ENCODE data around the gene TET3. TPM values are rescaled to one million over a fixed set of nuclear protein-coding genes. Genes with fewer than 3 reads are reported as not detected.

Gene TET3
- total and polyA plus RNA-seq, 4 donors, result 4.6 to 26.9 (median 14.6) TPM

- no peak overlapping the region for H3K4me3 ChIP-seq
- H3K36me3 ChIP-seq (ENCODE audit: control insufficient read depth in 4 of 4, insufficient read depth in 4 of 4, low read length in 4 of 4), result peaks cover 0 to 6% (median 1%) of the 10 kb centered on the region in 4 donors
- TF ChIP-seq CTCF (IDR thresholded peaks at IDR 0.05; ENCODE audit: control extremely low read depth, extremely low read depth), result no peak
- H3K9me3 ChIP-seq (ENCODE audit: control insufficient read depth in 4 of 4, insufficient read depth in 3 of 4, low read length in 3 of 4), result no peaks in the 10 kb centered on the region
- no peak for ATAC-seq (ENCODE audit: insufficient read depth, low FRiP score)
- WGBS, 2 donors, result 89 to 95% methylated on average over 5 of the region's 5 CpGs
- H3K4me1 ChIP-seq (ENCODE audit: control insufficient read depth in 5 of 5, insufficient read depth in 5 of 5, low read length in 5 of 5), result peaks cover 17 to 46% (median 34%) of the 10 kb centered on the region in 5 donors
- no peaks in the 10 kb centered on the region for H3K27me3 ChIP-seq (ENCODE audit: control insufficient read depth in 3 of 3, insufficient read depth in 3 of 3, low read length in 2 of 3)
- no peak for DNase-seq
- no peak overlapping the region for H3K27ac ChIP-seq (ENCODE audit: low read depth in 1 of 2, low read length in 1 of 2)
- H3K9ac ChIP-seq (ENCODE audit: insufficient read depth in 1 of 2, low read length in 2 of 2), result no peak overlapping the region
Measured at GRCh38 chr2:74011246-74011645, 26.5 kb downstream of the TET3 start.

- no peak for TF ChIP-seq CTCF (IDR thresholded peaks at IDR 0.05; ENCODE audit: control extremely low read depth, extremely low read depth)
- WGBS, 2 donors, result 98% methylated on average over 3 of the region's 3 CpGs
- Histone ChIP-seq H3K27ac (ENCODE audit: low read depth in 1 of 2, low read length in 1 of 2) (no peak overlapping the region), H3K9ac (ENCODE audit: insufficient read depth in 1 of 2, low read length in 2 of 2) (no peak overlapping the region), H3K36me3 (ENCODE audit: control insufficient read depth in 4 of 4, insufficient read depth in 4 of 4, low read length in 4 of 4) (peaks cover 0 to 2% (median 0%) of the 10 kb centered on the region in 4 donors), H3K4me1 (ENCODE audit: control insufficient read depth in 5 of 5, insufficient read depth in 5 of 5, low read length in 5 of 5) (peaks cover 1 to 11% (median 7%) of the 10 kb centered on the region in 5 donors), H3K27me3 (ENCODE audit: control insufficient read depth in 3 of 3, insufficient read depth in 3 of 3, low read length in 2 of 3) (no peaks in the 10 kb centered on the region), H3K4me3 (no peak overlapping the region), H3K9me3 (ENCODE audit: control insufficient read depth in 4 of 4, insufficient read depth in 3 of 4, low read length in 3 of 4) (no peaks in the 10 kb centered on the region)
- DNase-seq (no peak), ATAC-seq (ENCODE audit: insufficient read depth, low FRiP score) (no peak)
Measured at GRCh38 chr2:74014813-74015212, 30.1 kb downstream of the TET3 start.

GRCh38 chr2:74017223-74017622 lies 32.5 kb downstream of the TET3 start:
- no peaks in the 10 kb centered on the region for H3K9me3 ChIP-seq (ENCODE audit: control insufficient read depth in 4 of 4, insufficient read depth in 3 of 4, low read length in 3 of 4)
- TF ChIP-seq CTCF (IDR thresholded peaks at IDR 0.05; ENCODE audit: control extremely low read depth, extremely low read depth), result no peak
- H3K27ac ChIP-seq (ENCODE audit: low read depth in 1 of 2, low read length in 1 of 2), result no peak overlapping the region
- ATAC-seq (ENCODE audit: insufficient read depth, low FRiP score) (no peak), DNase-seq (no peak)
- peaks cover 4 to 12% (median 5%) of the 10 kb centered on the region in 5 donors for H3K4me1 ChIP-seq (ENCODE audit: control insufficient read depth in 5 of 5, insufficient read depth in 5 of 5, low read length in 5 of 5)
- H3K9ac ChIP-seq (ENCODE audit: insufficient read depth in 1 of 2, low read length in 2 of 2), result no peak overlapping the region
- H3K27me3 ChIP-seq (ENCODE audit: control insufficient read depth in 3 of 3, insufficient read depth in 3 of 3, low read length in 2 of 3), result no peaks in the 10 kb centered on the region
- H3K4me3 ChIP-seq, result no peak overlapping the region
- WGBS, 2 donors, result 95 to 98% methylated on average over 3 of the region's 3 CpGs
- peaks cover 0 to 2% (median 0%) of the 10 kb centered on the region in 4 donors for H3K36me3 ChIP-seq (ENCODE audit: control insufficient read depth in 4 of 4, insufficient read depth in 4 of 4, low read length in 4 of 4)

DNA sequence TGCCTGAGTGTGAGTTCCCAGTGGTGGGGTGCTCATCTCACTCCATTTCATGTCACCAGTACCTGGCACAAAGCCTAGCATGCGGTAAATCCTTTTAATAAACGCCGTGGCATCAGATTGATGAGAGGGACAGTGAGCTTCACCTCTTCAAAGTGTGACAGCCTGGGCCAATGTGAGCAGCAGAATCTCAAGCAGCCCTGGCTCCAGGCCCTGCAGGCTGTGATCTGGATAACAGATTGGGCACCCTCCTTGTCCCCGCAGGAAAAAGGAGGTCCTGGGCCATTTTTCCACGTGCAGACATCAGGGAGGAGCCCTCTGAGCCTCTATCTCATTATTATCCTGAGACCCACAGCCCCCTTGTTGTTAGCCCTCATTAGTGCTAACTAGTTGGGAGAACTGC lies 34.8 kb downstream of the TET3 start:
- Histone ChIP-seq H3K9ac (ENCODE audit: insufficient read depth in 1 of 2, low read length in 2 of 2) (no peak overlapping the region), H3K27me3 (ENCODE audit: control insufficient read depth in 3 of 3, insufficient read depth in 3 of 3, low read length in 2 of 3) (no peaks in the 10 kb centered on the region), H3K27ac (ENCODE audit: low read depth in 1 of 2, low read length in 1 of 2) (no peak overlapping the region), H3K4me3 (no peak overlapping the region), H3K36me3 (ENCODE audit: control insufficient read depth in 4 of 4, insufficient read depth in 4 of 4, low read length in 4 of 4) (peaks cover 0 to 2% (median under 1%) of the 10 kb centered on the region in 4 donors), H3K4me1 (ENCODE audit: control insufficient read depth in 5 of 5, insufficient read depth in 5 of 5, low read length in 5 of 5) (peaks cover 4 to 15% (median 5%) of the 10 kb centered on the region in 5 donors), H3K9me3 (ENCODE audit: control insufficient read depth in 4 of 4, insufficient read depth in 3 of 4, low read length in 3 of 4) (no peaks in the 10 kb centered on the region)
- TF ChIP-seq CTCF (IDR thresholded peaks at IDR 0.05; ENCODE audit: control extremely low read depth, extremely low read depth), result no peak
- ATAC-seq (ENCODE audit: insufficient read depth, low FRiP score), result no peak
- 70 to 80% methylated on average over 5 of the region's 5 CpGs for WGBS, 2 donors
- DNase-seq, result no peak
